Stomach (tissue), 9 donors: ENCODE measurements around the gene UBFD1. TPM values are rescaled to one million over a fixed set of nuclear protein-coding genes. Genes with fewer than 3 reads are reported as not detected.
"Not testable (repeated sequence)": the region's sequence is repeated elsewhere in the genome, so short reads cannot be mapped to it uniquely, and the experiment has no call there.

ENCODE experiments used
- DNase-seq, 2 donors: peaks; one replicate each; pipeline versions ENCODE4 v3.0.0 to v3.0.0-alpha.2; 2013 to 2019
- H3K27ac ChIP-seq, 5 donors: fragments of 200-600 bp in 4 of 5; sonication (generic) in 4 of 5; one replicate each; pipeline ENCODE4 v1.5.1; 2013 to 2019; ENCODE audit warnings: mild to moderate bottlenecking in 1 of 5, moderate library complexity in 1 of 5
- H3K27me3 ChIP-seq, 3 donors: fragments of 200-600 bp; sonication (generic); one replicate each; pipeline ENCODE4 v1.5.1; 2017 to 2019; ENCODE audit warnings: mixed run types in 1 of 3
- H3K36me3 ChIP-seq, 4 donors: fragments of 200-600 bp; sonication (generic); 1 replicate in 3 of 4; 2 replicates in 1 of 4; pipeline ENCODE4 v1.5.1; 2016 to 2019
- H3K4me1 ChIP-seq, 4 donors: fragments of 200-600 bp; sonication (generic); one replicate each; pipeline ENCODE4 v1.5.1; 2016 to 2019
- H3K4me3 ChIP-seq, 4 donors: fragments of 200-600 bp; sonication (generic) in 3 of 4; one replicate each; pipeline ENCODE4 v1.5.1; 2016 to 2019; ENCODE audit warnings: mild to moderate bottlenecking in 1 of 4
- H3K9me3 ChIP-seq, 4 donors: fragments of 200-600 bp; sonication (generic); one replicate each; pipeline ENCODE4 v1.5.1; 2016 to 2019
- EP300 ChIP-seq: sonication (generic); formaldehyde crosslinking; IDR thresholded peaks from one replicate; pipeline ENCODE4 v1.6.1; 2017; ENCODE audit warnings: antibody characterized with exemption
- POLR2A ChIP-seq, 4 donors: fragments of 450-650 bp; IDR thresholded peaks; one replicate each; pipeline ENCODE4 v1.6.1; 2016; ENCODE audit warnings: antibody characterized with exemption in 4 of 4, control low read depth in 2 of 4, mild to moderate bottlenecking in 1 of 4, moderate library complexity in 1 of 4
- POLR2AphosphoS5 ChIP-seq, 3 donors: sonication (generic); formaldehyde crosslinking; IDR thresholded peaks; one replicate each; pipeline ENCODE4 v1.6.1; 2016; ENCODE audit warnings: antibody characterized with exemption in 3 of 3
- WGBS, 5 donors: extraction: QIAGEN DNeasy Blood & Tissue Kit in 3 of 5; methylation state at CpG; one replicate each; pipeline versions ENCODE4 v1.1.5 to v1.1.7; 2013 to 2018; 5-methylcytosine and 5-hydroxymethylcytosine counted together
- intact Hi-C: fragments of 100-400 bp; cut with DNase I; formaldehyde crosslinking; loops from one replicate; pipeline ENCODE4 v1.15.1; 2023; ENCODE audit warnings: low total_unique reads
- polyA plus RNA-seq, 3 donors: library from polyadenylated mRNA; stranded (reverse); fragments of 200-250 nt; gene quantifications; one replicate each; pipeline ENCODE4 v1.2.3, GENCODE V29; 2013
- total RNA-seq, 5 donors: library from RNA; depleted of rRNA; stranded (reverse); fragments of >200 nt; gene quantifications; one replicate each; pipeline versions ENCODE4 v1.1.0 to v1.2.3, GENCODE V29; 2014 to 2016
- TF ChIP-seq, protein P1 (sequence below), 7 experiments: fragments of 450-650 bp in 4 of 7; fragments of 200-600 bp in 3 of 7; sonication (generic) in 3 of 7; IDR thresholded peaks; one replicate each; pipeline ENCODE4 v1.5.1; 2016 to 2019; ENCODE audit warnings: antibody characterized with exemption in 7 of 7, control low read depth in 2 of 7, mild to moderate bottlenecking in 1 of 7
- donor health status: healthy with polysubstance abuse.
- donor health status: Bipolar disorder and iron deficiency.
- donor health status: healthy.

UBFD1 gene
- total and polyA plus RNA-seq, 8 donors = 6.0 to 163 (median 29.4) TPM

DNA sequence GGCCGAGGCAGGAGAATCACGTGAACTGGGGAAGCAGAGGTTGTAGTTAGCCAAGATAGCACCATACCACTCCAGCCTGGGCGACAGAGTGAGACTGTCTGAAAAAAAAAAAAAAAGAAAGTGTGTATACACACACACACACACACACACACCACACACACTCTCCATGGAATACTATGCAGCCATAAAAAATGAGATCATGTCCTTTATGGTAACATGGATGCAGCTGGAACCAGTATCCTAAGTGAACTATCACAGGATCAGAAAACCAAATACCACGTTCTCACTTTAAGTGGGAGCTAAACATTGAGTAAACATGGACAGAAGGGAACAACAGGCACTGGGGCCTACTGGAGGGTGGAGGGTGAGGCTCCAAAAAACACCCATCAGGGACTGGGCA, 21.8 kb downstream of the UBFD1 start:
- 85 to 97% (median 95%) methylated on average over 4 of the region's 4 CpGs for WGBS, 5 donors
- intact Hi-C loops = no loop called here
- Histone ChIP-seq H3K36me3 (peaks cover 23 to 94% (median 90%) of the 10 kb centered on the region in 4 donors), H3K9me3 (no peaks in the 10 kb centered on the region), H3K4me3 (no peak overlapping the region), H3K4me1 (peaks cover 0 to 5% (median 2%) of the 10 kb centered on the region in 4 donors), H3K27ac (no peak overlapping the region), H3K27me3 (no peaks in the 10 kb centered on the region)
- TF ChIP-seq EP300 = no peak
- no peak for TF ChIP-seq POLR2AphosphoS5 (IDR thresholded peaks at IDR 0.05)
- TF ChIP-seq, protein P1, sequence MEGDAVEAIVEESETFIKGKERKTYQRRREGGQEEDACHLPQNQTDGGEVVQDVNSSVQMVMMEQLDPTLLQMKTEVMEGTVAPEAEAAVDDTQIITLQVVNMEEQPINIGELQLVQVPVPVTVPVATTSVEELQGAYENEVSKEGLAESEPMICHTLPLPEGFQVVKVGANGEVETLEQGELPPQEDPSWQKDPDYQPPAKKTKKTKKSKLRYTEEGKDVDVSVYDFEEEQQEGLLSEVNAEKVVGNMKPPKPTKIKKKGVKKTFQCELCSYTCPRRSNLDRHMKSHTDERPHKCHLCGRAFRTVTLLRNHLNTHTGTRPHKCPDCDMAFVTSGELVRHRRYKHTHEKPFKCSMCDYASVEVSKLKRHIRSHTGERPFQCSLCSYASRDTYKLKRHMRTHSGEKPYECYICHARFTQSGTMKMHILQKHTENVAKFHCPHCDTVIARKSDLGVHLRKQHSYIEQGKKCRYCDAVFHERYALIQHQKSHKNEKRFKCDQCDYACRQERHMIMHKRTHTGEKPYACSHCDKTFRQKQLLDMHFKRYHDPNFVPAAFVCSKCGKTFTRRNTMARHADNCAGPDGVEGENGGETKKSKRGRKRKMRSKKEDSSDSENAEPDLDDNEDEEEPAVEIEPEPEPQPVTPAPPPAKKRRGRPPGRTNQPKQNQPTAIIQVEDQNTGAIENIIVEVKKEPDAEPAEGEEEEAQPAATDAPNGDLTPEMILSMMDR (IDR thresholded peaks at IDR 0.05) = no peak
- no peak for TF ChIP-seq POLR2A (IDR thresholded peaks at IDR 0.05)
- no peak for DNase-seq

DNA sequence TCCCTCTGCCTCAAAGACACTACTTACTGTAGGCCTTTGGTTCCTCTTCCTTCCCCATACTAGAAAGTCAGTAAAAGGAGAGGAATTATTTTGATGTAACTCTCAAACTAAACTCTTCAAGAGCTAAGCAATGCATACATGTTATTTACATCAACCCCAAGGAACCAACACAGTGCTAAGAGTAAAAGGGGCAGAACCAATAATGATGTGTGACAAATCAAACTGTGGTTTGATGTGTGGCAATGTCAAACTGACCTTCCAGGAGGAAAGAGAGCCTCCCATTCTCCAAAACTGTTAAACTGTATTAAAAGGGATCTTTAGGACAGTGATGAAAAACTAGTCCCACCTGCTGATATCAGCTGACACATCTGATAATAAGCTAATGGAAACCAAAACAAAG, 22.9 kb downstream of the UBFD1 start:
- no peaks in the 10 kb centered on the region for H3K9me3 ChIP-seq
- no peak overlapping the region for H3K4me3 ChIP-seq
- DNase-seq = no peak
- H3K4me1 ChIP-seq = peaks cover 0 to 5% (median 2%) of the 10 kb centered on the region in 4 donors
- intact Hi-C loops = no loop called here
- no peak overlapping the region for H3K27ac ChIP-seq
- TF ChIP-seq, protein P1 (IDR thresholded peaks at IDR 0.05) = no peak
- TF ChIP-seq POLR2AphosphoS5 (IDR thresholded peaks at IDR 0.05) = no peak
- no peak for TF ChIP-seq POLR2A (IDR thresholded peaks at IDR 0.05)
- no peak for TF ChIP-seq EP300
- no peaks in the 10 kb centered on the region for H3K27me3 ChIP-seq
- H3K36me3 ChIP-seq = peaks cover 29 to 94% (median 90%) of the 10 kb centered on the region in 4 donors

DNA sequence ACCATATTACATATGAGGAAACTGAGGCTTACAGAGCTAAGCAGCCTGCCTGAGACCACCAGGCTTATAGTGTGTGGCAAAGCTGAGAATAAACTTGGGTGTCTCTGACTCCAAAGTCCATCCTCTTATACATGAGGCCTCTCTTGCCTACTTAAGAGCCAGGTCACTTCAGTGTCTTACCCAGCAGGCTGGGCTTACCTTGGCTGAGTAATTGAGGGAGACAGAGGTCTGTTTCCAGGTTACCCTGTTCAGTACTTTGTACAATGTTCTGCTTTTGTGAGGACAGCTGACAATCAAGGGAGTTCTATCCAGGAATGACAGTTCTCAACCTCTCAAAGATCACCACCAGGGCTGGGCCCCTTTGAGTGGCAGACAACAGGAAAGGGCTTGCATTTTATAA, 24.2 kb downstream of the UBFD1 start:
- Histone ChIP-seq H3K27me3 (no peaks in the 10 kb centered on the region), H3K4me3 (no peak overlapping the region), H3K27ac (no peak overlapping the region), H3K4me1 (peaks cover 0 to 5% (median 2%) of the 10 kb centered on the region in 4 donors), H3K9me3 (no peaks in the 10 kb centered on the region), H3K36me3 (peaks cover 29 to 94% (median 91%) of the 10 kb centered on the region in 4 donors)
- intact Hi-C loops = no loop called here
- TF ChIP-seq EP300 = no peak
- DNase-seq = no peak

DNA sequence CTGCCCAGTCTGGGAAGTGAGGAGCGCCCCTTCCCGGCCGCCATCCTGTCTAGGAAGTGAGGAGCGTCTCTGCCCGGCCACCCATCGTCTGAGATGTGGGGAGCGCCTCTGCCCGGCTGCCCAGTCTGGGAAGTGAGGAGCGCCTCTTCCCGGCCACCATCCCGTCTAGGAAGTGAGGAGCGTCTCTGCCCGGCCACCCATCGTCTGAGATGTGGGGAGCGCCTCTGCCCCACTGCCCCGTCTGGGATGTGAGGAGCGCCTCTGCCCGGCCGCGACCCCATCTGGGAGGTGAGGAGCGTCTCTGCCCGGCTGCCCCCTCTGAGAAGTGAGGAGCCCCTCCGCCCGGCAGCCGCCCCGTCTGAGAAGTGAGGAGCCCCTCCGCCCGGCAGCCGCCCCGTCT, 25.7 kb downstream of the UBFD1 start:
- WGBS, 5 donors = 96 to 98% (median 97%) methylated on average over 11 to 28 of the region's 30 CpGs
- H3K4me3 ChIP-seq, H3K9me3 ChIP-seq, H3K4me1 ChIP-seq, H3K27me3 ChIP-seq, intact Hi-C loops, DNase-seq, H3K27ac ChIP-seq: not testable (repeated sequence)
- H3K36me3 ChIP-seq = peaks cover 43 to 98% (median 93%) of the 10 kb centered on the region in 4 donors

DNA sequence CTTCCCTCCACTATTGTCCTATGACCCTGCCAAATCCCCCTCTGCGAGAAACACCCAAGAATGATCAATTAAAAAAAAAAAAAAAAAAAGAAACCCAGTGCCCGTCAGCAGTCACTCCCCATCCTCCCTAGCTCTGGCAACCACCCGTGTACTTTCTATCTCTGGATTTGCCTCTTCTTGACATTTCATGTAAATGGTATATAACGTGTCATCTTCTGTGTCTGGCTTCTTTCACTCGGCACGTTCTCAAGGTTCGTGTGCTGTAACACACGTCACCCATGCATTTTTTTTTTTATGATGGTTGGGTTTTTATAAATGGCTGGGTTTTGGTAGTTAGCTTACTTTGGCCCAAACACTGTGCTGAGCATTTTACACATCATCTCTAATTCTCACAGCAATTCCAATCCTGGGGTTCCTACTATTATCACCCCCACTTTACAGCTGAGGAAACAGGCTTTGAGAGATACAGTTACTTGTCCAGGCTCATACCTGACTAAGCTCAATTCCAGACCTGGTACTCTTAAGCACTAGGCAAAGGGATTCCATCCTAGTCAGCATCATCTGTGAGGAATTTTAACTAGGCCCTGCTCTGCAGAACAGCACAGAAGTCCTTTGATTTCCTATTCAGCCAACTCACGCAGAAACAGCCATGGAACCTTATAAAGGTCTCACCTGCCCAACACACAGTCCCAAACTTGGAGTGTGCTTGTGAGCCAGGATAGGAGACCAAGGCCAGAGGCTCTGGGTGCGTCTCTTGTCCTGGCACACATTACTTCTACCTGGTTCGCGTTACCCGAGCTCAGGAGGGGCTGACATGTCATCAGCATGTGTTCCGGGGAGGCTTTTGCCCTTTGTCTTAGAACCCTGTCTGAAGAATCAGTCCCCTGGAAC, 26.9 kb downstream of the UBFD1 start:
- Histone ChIP-seq H3K4me3 (no peak overlapping the region), H3K27ac (no peak overlapping the region), H3K4me1 (no peaks in the 10 kb centered on the region), H3K36me3 (peaks cover 46 to 98% (median 96%) of the 10 kb centered on the region in 4 donors), H3K27me3 (no peaks in the 10 kb centered on the region), H3K9me3 (no peaks in the 10 kb centered on the region)
- intact Hi-C loops = no loop called here
- WGBS, 5 donors = 88 to 94% (median 92%) methylated on average over 13 of the region's 14 CpGs
- no peak for DNase-seq
- no peak for TF ChIP-seq POLR2AphosphoS5 (IDR thresholded peaks at IDR 0.05)
- no peak for TF ChIP-seq EP300
- no peak for TF ChIP-seq POLR2A (IDR thresholded peaks at IDR 0.05)
- TF ChIP-seq, protein P1 (IDR thresholded peaks at IDR 0.05) = no peak
